Ascending aorta (tissue), 2 donors: ENCODE data around the gene AOPEP. TPM values are rescaled to one million over a fixed set of nuclear protein-coding genes. Genes with fewer than 3 reads are reported as not detected.

Source experiments
- DNase-seq, 2 donors: peaks; one replicate each; pipeline ENCODE4 v3.0.0-alpha.2; 2019; ENCODE audit warnings: low spot score in 2 of 2
- H3K27ac ChIP-seq, 2 donors: fragments of 200-600 bp; sonication (generic); one replicate each; pipeline ENCODE4 v1.5.1; 2016 to 2017; ENCODE audit warnings: mild to moderate bottlenecking in 1 of 2
- H3K27me3 ChIP-seq: fragments of 200-600 bp; sonication (generic); one replicate; pipeline ENCODE4 v1.5.1; 2017
- H3K36me3 ChIP-seq, 2 donors: fragments of 200-600 bp; sonication (generic); one replicate each; pipeline ENCODE4 v1.5.1; 2016
- H3K4me1 ChIP-seq, 2 donors: fragments of 200-600 bp; sonication (generic); one replicate each; pipeline ENCODE4 v1.5.1; 2016 to 2017; ENCODE audit warnings: mild to moderate bottlenecking in 1 of 2
- H3K4me3 ChIP-seq, 2 donors: fragments of 200-600 bp; sonication (generic); one replicate each; pipeline ENCODE4 v1.5.1; 2016 to 2017; ENCODE audit warnings: mild to moderate bottlenecking in 1 of 2
- H3K9me3 ChIP-seq, 2 donors: fragments of 200-600 bp; sonication (generic); one replicate each; pipeline ENCODE4 v1.5.1; 2016
- intact Hi-C: fragments of 100-400 bp; cut with DNase I; formaldehyde crosslinking; loops from one replicate; pipeline ENCODE4 v1.15.1; 2023
- total RNA-seq: library from RNA; depleted of rRNA; stranded (reverse); fragments of >200 nt; gene quantifications from one replicate; pipeline ENCODE4 v1.1.0, GENCODE V29; 2016
- TF ChIP-seq, protein P1 (sequence below), 3 experiments: fragments of 200-600 bp in 2 of 3; fragments of 450-650 bp in 1 of 3; sonication (generic) in 2 of 3; IDR thresholded peaks; one replicate each; pipeline ENCODE4 v1.5.1; 2016 to 2019; ENCODE audit warnings: antibody characterized with exemption in 3 of 3, mild to moderate bottlenecking in 1 of 3, moderate library complexity in 1 of 3

AOPEP gene
- total RNA-seq, 1 donor from 2014 or later = 333 TPM

DNA sequence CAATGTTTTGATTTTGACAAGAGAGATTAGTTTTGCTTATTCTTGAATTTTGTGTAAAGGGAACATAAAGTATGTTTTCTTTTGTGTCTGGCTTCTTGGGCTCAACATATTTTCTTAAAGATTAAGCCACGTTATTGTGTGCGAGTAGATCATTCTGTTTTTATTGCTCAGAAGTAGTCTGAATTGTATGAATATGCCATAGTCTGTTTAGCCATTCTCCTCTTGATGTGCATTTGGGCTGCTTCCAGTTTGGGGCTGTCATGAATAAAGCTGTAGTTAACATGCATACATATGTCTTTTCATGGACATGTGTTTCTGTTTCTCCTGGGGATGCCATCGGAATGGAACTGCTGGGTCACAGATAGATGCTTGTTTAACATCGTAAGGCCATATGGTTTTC, 392.1 kb downstream of the AOPEP start:
- DNase-seq = peak in 1 of 2 donors; percentile 64
- H3K27me3 ChIP-seq = no peaks in the 10 kb centered on the region
- intact Hi-C loops = loop anchor here (5.0 kb wide), 1 partner anchor 251 kb away; no protein-coding TSS in a partner anchor
- no peak overlapping the region for H3K4me3 ChIP-seq
- H3K4me1 ChIP-seq = peaks cover 12 to 43% of the 10 kb centered on the region in 2 donors
- peaks cover 3 to 5% of the 10 kb centered on the region in 2 donors for H3K36me3 ChIP-seq
- TF ChIP-seq, protein P1, sequence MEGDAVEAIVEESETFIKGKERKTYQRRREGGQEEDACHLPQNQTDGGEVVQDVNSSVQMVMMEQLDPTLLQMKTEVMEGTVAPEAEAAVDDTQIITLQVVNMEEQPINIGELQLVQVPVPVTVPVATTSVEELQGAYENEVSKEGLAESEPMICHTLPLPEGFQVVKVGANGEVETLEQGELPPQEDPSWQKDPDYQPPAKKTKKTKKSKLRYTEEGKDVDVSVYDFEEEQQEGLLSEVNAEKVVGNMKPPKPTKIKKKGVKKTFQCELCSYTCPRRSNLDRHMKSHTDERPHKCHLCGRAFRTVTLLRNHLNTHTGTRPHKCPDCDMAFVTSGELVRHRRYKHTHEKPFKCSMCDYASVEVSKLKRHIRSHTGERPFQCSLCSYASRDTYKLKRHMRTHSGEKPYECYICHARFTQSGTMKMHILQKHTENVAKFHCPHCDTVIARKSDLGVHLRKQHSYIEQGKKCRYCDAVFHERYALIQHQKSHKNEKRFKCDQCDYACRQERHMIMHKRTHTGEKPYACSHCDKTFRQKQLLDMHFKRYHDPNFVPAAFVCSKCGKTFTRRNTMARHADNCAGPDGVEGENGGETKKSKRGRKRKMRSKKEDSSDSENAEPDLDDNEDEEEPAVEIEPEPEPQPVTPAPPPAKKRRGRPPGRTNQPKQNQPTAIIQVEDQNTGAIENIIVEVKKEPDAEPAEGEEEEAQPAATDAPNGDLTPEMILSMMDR (IDR thresholded peaks at IDR 0.05) = no peak
- H3K27ac ChIP-seq = peak overlapping the region; percentile 59 to 75
- no peaks in the 10 kb centered on the region for H3K9me3 ChIP-seq

DNA sequence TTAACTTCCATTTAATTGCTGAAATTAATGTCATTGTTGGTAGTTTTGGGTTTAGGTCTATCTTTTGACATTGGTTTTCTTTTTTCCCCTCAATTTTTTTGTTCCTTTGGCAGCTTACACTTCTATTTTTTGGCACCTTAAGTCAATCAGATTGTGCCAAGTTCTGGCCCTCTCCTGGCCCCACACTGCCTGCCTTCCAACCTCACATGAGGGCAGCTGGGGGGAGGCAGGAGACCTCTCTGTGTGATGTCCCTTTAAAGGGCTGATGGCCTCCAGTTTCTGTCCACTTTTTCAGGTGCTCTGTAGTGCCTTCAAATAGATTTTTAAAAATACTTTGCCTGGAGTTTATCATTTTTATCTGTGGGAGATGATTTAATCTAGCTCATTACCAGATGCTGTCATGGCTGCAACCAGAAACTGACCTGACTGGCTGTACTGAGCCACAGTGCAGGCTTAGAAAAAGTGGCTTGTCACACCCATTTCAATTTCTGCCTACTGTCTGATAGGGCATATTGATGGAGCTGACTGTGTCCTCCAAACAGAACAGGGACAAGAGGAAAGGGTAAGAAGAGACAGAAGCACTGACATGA, 394.4 kb downstream of the AOPEP start:
- Histone ChIP-seq H3K9me3 (no peaks in the 10 kb centered on the region), H3K27me3 (no peaks in the 10 kb centered on the region), H3K27ac (peak overlapping the region; percentile 43 to 44), H3K4me3 (no peak overlapping the region), H3K36me3 (no peaks in the 10 kb centered on the region), H3K4me1 (peaks cover 8 to 44% of the 10 kb centered on the region in 2 donors)
- intact Hi-C loops = loop anchor here (2.0 kb wide), 1 partner anchor 16 kb away; no protein-coding TSS in a partner anchor
- TF ChIP-seq, protein P1 (IDR thresholded peaks at IDR 0.05) = peak in 1 of 3 experiments; percentile 6
- DNase-seq = peak in 1 of 2 donors; percentile 56

DNA sequence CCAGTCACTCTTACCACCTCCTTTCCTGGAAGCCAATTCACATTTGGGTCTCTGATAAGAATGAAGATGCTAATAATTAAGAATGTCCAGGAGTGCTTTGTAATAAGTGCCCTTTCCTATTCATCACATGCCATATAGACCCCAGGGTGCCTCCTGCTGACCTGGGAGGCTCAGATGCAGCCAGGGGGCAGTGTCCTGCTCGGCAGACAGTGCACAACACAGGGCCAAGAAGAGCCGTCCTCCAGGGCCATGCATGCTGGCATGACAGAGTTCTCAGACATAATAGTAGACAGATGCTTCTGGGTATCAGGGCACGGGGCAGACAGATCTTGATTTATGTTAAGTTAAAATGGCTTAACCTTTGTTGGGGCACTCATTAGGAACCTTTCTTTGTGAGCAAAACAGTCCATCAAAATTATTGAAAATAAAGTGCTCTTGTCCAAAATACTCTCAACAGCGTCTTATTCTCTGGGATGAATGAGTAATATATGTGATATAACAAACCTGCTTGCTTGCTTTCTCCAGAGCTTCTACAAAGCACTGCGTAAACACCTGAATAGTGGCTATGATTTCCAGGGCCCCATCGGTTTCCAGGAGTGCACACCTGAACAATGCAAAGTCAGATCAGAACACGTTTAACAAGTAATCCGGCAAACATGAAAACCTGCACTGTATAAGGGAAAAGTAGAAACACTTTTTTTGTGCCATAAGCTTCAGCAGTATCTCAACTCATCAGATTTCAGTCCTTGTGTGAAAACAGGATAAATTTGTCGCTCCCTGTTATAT, 398.3 kb downstream of the AOPEP start:
- Histone ChIP-seq H3K9me3 (no peaks in the 10 kb centered on the region), H3K4me3 (no peak overlapping the region), H3K27me3 (no peaks in the 10 kb centered on the region), H3K4me1 (peaks cover 9 to 24% of the 10 kb centered on the region in 2 donors), H3K36me3 (no peaks in the 10 kb centered on the region), H3K27ac (peak overlapping the region in 1 of 2 donors; percentile 58)
- intact Hi-C loops = loop anchor here (5.0 kb wide), 2 partner anchors 342 to 397 kb away; partner anchors contain the start of gene AOPEP
- TF ChIP-seq, protein P1 (IDR thresholded peaks at IDR 0.05) = peak in 2 of 3 experiments; percentile 26 to 42
- peak in 1 of 2 donors; percentile 64 for DNase-seq

DNA sequence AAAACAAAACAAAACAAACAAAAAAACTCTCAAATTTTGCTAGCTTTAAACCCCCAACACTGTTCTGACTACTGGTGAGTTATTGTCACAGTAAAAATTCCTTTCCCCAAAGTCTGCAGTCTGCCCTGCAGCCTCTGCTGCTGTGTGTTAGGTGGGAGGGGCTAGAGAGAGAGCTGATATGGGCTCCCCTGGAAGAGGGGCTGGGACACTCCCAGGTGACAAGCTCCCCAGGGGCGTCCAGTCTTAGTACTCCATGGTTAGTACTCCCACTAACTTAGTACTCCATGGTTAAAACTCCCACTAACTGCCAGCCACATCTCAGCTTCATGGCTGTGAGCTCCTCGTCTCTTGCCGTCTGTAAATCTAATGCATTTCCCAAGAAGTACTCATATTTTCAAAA, 399.2 kb downstream of the AOPEP start:
- peak in 1 of 2 donors; percentile 65 for DNase-seq
- H3K36me3 ChIP-seq = no peaks in the 10 kb centered on the region
- H3K4me1 ChIP-seq = peaks cover 9 to 20% of the 10 kb centered on the region in 2 donors
- peak overlapping the region; percentile 44 to 72 for H3K27ac ChIP-seq
- no peaks in the 10 kb centered on the region for H3K9me3 ChIP-seq
- no peak overlapping the region for H3K4me3 ChIP-seq
- no peaks in the 10 kb centered on the region for H3K27me3 ChIP-seq
- TF ChIP-seq, protein P1 (IDR thresholded peaks at IDR 0.05) = no peak
- intact Hi-C loops = loop anchor here (2.0 to 5.0 kb wide), 4 partner anchors 37 to 398 kb away; partner anchors contain the start of gene AOPEP

DNA sequence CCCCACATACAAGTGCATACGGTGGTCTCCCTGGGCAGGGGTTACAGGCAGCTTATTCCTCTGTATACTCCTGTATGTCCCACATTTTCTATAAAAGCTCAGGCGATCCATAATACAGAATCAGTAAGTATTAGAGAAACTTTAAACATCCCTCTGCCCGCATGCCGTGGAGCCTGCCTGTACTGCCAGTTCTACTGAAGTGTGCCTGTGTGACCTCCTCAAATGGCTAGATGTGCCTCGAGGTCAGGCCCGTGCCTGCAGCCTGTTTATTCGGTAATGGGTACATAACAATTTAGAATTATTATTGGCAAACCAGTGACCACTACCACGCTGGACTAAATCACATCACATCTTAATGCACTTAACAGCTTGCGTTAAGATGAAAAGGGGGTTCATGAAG, 400.2 kb downstream of the AOPEP start:
- peak in 1 of 2 donors; percentile 64 for DNase-seq
- H3K36me3 ChIP-seq = no peaks in the 10 kb centered on the region
- peak overlapping the region; percentile 52 to 72 for H3K27ac ChIP-seq
- H3K4me1 ChIP-seq = peaks cover 9 to 18% of the 10 kb centered on the region in 2 donors
- peak overlapping the region; percentile 51 to 62 for H3K4me3 ChIP-seq
- no peaks in the 10 kb centered on the region for H3K9me3 ChIP-seq
- TF ChIP-seq, protein P1 (IDR thresholded peaks at IDR 0.05) = no peak
- intact Hi-C loops = loop anchor here (1.0 to 5.0 kb wide), 5 partner anchors 38 to 445 kb away; partner anchors contain the start of gene AOPEP
- no peaks in the 10 kb centered on the region for H3K27me3 ChIP-seq
